HepG2 (cell line): ENCODE data around the gene SERINC2. TPM values are rescaled to one million over a fixed set of nuclear protein-coding genes. Genes with fewer than 3 reads are reported as not detected.

Experiments
- ATAC-seq: fragments of 200-7000 bp; cut with Tn5 transposase; 3 replicates; pipeline ENCODE4 v1.9.1; 2020; ENCODE audit warnings: mild to moderate bottlenecking, moderate library complexity
- BruUV-seq: library from RNA; stranded (reverse); fragments of 400-500 nt; replicated peaks from 2 replicates; lab custom pipeline; 2021; lab: Mats Ljungman, UMichigan
- CTCF ChIA-PET: fragments of 300-600 bp; formaldehyde crosslinking; extraction: SDS; loops from one replicate; lab custom pipeline; 2021; ENCODE audit warnings: low total read pairs, inconsistent platforms, low intra/inter-chr PET ratio; lab: Yijun Ruan, JAX
- POLR2A ChIA-PET: fragments of 350-600 bp; sonication (Branson Sonifier 250); formaldehyde crosslinking; loops from one replicate; lab custom pipeline; 2020; ENCODE audit warnings: antibody characterized with exemption, inconsistent platforms; lab: Yijun Ruan, JAX
- DNase-seq: peaks from one replicate; pipeline ENCODE4 v3.0.0-alpha.2; 2015; ENCODE audit warnings: low spot score
- FAIRE-seq: peaks from 3 replicates; lab custom pipeline; 2011; peaks lifted over from hg19 to GRCh38; lab: Jason Lieb, UNC
- H2AFZ ChIP-seq: one replicate; pipeline ENCODE4 v1.6.1; 2011; ENCODE audit warnings: low read length, inconsistent platforms
- H3K27ac ChIP-seq: fragments of 300-600 bp; 3 replicates; pipeline ENCODE4 v1.8.0; 2011; ENCODE audit warnings: mixed run types, mild to moderate bottlenecking, mixed read lengths, low read length, inconsistent platforms; ENCODE audit not compliant: insufficient read depth; ENCODE audit errors: extremely low read length
- H3K27me3 ChIP-seq, 2 experiments: fragments of 200-600 bp in 1 of 2; 2 replicates in 1 of 2; 3 replicates in 1 of 2; pipeline versions ENCODE4 v1.6.0 to v1.8.0; 2011; ENCODE audit warnings: low read length in 2 of 2, mild to moderate bottlenecking in 2 of 2, moderate library complexity in 2 of 2, inconsistent platforms in 1 of 2; ENCODE audit not compliant: insufficient read depth in 2 of 2, control insufficient read depth in 1 of 2
- H3K36me3 ChIP-seq, 2 experiments: fragments of 200-600 bp in 1 of 2; replicated peaks in 1 of 2; 2 replicates in 1 of 2; 3 replicates in 1 of 2; pipeline versions ENCODE4 v1.5.1 to v1.8.0; 2011; ENCODE audit warnings: low read length in 2 of 2, inconsistent platforms in 1 of 2; ENCODE audit not compliant: insufficient read depth in 2 of 2, control insufficient read depth in 1 of 2
- H3K4me1 ChIP-seq: 2 replicates; pipeline ENCODE4 v1.5.1; 2012; ENCODE audit warnings: low read length, inconsistent platforms; ENCODE audit not compliant: insufficient read depth
- H3K4me2 ChIP-seq: 2 replicates; pipeline ENCODE4 v1.6.0; 2011; ENCODE audit warnings: low read depth, low read length, inconsistent platforms
- H3K4me3 ChIP-seq, 3 experiments: fragments of 200-600 bp in 1 of 3; sonication (generic), shearing (Covaris generic) in 1 of 3; replicated peaks in 1 of 3; 2 replicates each; pipeline ENCODE4 v1.5.1; 2011 to 2016; ENCODE audit warnings: low read length in 3 of 3, inconsistent platforms in 2 of 3, low read depth in 2 of 3, mild to moderate bottlenecking in 2 of 3, control low read depth in 1 of 3, mixed read lengths in 1 of 3; ENCODE audit not compliant: insufficient read depth in 1 of 3
- H3K79me2 ChIP-seq: one replicate; pipeline ENCODE4 v1.6.1; 2011; ENCODE audit warnings: low read length, inconsistent platforms; ENCODE audit not compliant: insufficient read depth
- H3K9ac ChIP-seq: 2 replicates; pipeline ENCODE4 v1.6.0; 2011; ENCODE audit warnings: mild to moderate bottlenecking, low read depth, low read length, inconsistent platforms; ENCODE audit not compliant: insufficient read depth
- H3K9me3 ChIP-seq: 2 replicates; pipeline ENCODE4 v1.5.1; 2012; ENCODE audit warnings: mild to moderate bottlenecking, low read length
- H4K20me1 ChIP-seq: 2 replicates; pipeline ENCODE4 v1.6.0; 2011; ENCODE audit warnings: inconsistent platforms, mild to moderate bottlenecking, low read length, moderate library complexity; ENCODE audit not compliant: insufficient read depth
- CHCHD3 ChIP-seq: sonication (generic); formaldehyde crosslinking; IDR thresholded peaks from 2 replicates; pipeline ENCODE4 v1.8.0; 2022; ENCODE audit warnings: mild to moderate bottlenecking, missing genetic modification reagents, moderate library complexity
- GATAD2A ChIP-seq: IDR thresholded peaks from 2 replicates; pipeline ENCODE4 v1.6.1; 2016
- HOXA7 ChIP-seq: sonication (generic); formaldehyde crosslinking; IDR thresholded peaks from 2 replicates; pipeline ENCODE4 v1.8.1; 2022; ENCODE audit warnings: mild to moderate bottlenecking, missing genetic modification reagents, moderate library complexity
- MZF1 ChIP-seq: sonication (generic); formaldehyde crosslinking; IDR thresholded peaks from 2 replicates; pipeline ENCODE4 v1.8.1; 2023; ENCODE audit warnings: mild to moderate bottlenecking, missing genetic modification reagents, borderline replicate concordance
- SATB2 ChIP-seq: sonication (generic); formaldehyde crosslinking; IDR thresholded peaks from 2 replicates; pipeline ENCODE4 v1.5.0; 2020; ENCODE audit warnings: missing genetic modification reagents
- SMAD1 ChIP-seq: sonication (generic); formaldehyde crosslinking; IDR thresholded peaks from 2 replicates; pipeline ENCODE4 v1.4.0; 2020; ENCODE audit warnings: missing genetic modification reagents, low read depth, mild to moderate bottlenecking, borderline replicate concordance
- SOX13 ChIP-seq, 3 experiments: fragments of 450-650 bp in 1 of 3; sonication (generic) in 1 of 3; formaldehyde crosslinking in 1 of 3; IDR thresholded peaks in 2 of 3; conservative IDR thresholded peaks in 1 of 3; 2 replicates each; pipeline versions ENCODE4 v1.5.0 to v1.6.1; 2016 to 2020; ENCODE audit warnings: antibody characterized with exemption in 1 of 3, mild to moderate bottlenecking in 1 of 3, missing compliant biosample characterization in 1 of 3, missing genetic modification reagents in 1 of 3, moderate library complexity in 1 of 3
- ZBTB3 ChIP-seq: sonication (generic); formaldehyde crosslinking; IDR thresholded peaks from 2 replicates; pipeline ENCODE4 v1.4.0; 2020; ENCODE audit warnings: low read depth, mild to moderate bottlenecking, moderate library complexity, missing genetic modification reagents, borderline replicate concordance
- ZNF367 ChIP-seq: sonication (generic); formaldehyde crosslinking; IDR thresholded peaks from 2 replicates; pipeline ENCODE4 v1.4.0; 2020; ENCODE audit warnings: missing genetic modification reagents, borderline replicate concordance
- WGBS: methylation state at CpG from one replicate; pipeline ENCODE4 v1.1.6; 2017; ENCODE audit warnings: low lambda C conversion rate; 5-methylcytosine and 5-hydroxymethylcytosine counted together
- in situ Hi-C: cut with HindIII; loops from 2 replicates; pipeline ENCODE4 v1.10.0; 2017; ENCODE audit warnings: low pct_unique_long_range_greater_than_20kb; ENCODE audit not compliant: extremely low pct_ligation_motif_present
- intact Hi-C: fragments of 100-400 bp; cut with micrococcal nuclease; formaldehyde crosslinking; loops from one replicate; pipeline ENCODE4 v1.10.0; 2022; ENCODE audit not compliant: unreplicated experiment
- polyA plus RNA-seq, 8 experiments: library from polyadenylated mRNA; depleted of rRNA in 3 of 8; stranded (reverse) in 7 of 8; unstranded in 1 of 8; fragments of >200 nt; fragmentation: Illumina TruSeq in 4 of 8; extraction: Trizol in 4 of 8; gene quantifications; 2 replicates each; pipeline versions ENCODE4 v1.2.1 to v1.2.3, GENCODE V29; 2011 to 2016; ENCODE audit warnings: low read depth in 4 of 8, missing spikeins in 1 of 8, mixed read lengths in 1 of 8; ENCODE audit not compliant: insufficient read depth in 1 of 8
- total RNA-seq, 5 experiments: library from RNA; depleted of rRNA; stranded (reverse); fragments of >200 nt; fragmentation: Illumina TruSeq; extraction: Trizol; gene quantifications; 2 replicates each; pipeline ENCODE4 v1.2.3, GENCODE V29; 2016; ENCODE audit warnings: low read depth in 1 of 5
- TF ChIP-seq, protein P1 (sequence below): IDR thresholded peaks from 2 replicates; pipeline ENCODE4 v1.6.1; 2016
- TF ChIP-seq, protein P2 (sequence below): sonication (generic); formaldehyde crosslinking; IDR thresholded peaks from 2 replicates; pipeline ENCODE4 v1.4.0; 2020; ENCODE audit warnings: mild to moderate bottlenecking, missing genetic modification reagents
- TF ChIP-seq, protein P3 (sequence below): sonication (generic); formaldehyde crosslinking; IDR thresholded peaks from 2 replicates; pipeline ENCODE4 v1.4.0; 2020; ENCODE audit warnings: mild to moderate bottlenecking, missing genetic modification reagents
- TF ChIP-seq, protein P4 (sequence below): sonication (generic); formaldehyde crosslinking; IDR thresholded peaks from 2 replicates; pipeline ENCODE4 v1.4.0; 2020; ENCODE audit warnings: low read depth, missing genetic modification reagents
- TF ChIP-seq, protein P5 (sequence below): sonication (generic); formaldehyde crosslinking; IDR thresholded peaks from 2 replicates; pipeline ENCODE4 v1.4.0; 2020; ENCODE audit warnings: missing genetic modification reagents

Gene SERINC2
- total and polyA plus RNA-seq, 2 of the 13 experiments (the other 11 are each of a cell fraction or from before 2014, with no cell fraction given), result 4.8 to 126 TPM

DNA sequence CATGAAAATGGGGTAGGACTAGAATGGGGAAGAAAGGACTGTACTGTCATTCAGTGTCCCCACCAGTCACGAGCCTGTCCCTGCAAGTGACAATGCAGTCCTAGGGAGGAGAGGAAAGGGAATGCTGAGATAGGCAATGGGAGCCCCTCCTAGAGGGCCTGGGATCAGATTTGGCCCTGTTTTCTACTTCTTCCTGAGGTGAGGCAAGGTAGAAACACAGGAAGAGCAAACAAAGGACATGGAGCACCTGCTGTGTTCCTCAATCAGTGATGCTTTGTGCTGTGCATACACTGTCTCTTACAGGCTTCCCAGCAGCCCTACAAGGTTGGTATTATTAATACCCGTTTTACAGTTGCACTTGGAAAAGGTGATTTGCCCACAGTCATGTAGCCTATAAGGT is 46.2 kb upstream of the SERINC2 start:
- intact Hi-C loops, result no loop called here
- Histone ChIP-seq H3K4me1 (peaks cover 21% of the 10 kb centered on the region), H3K27me3 (no peaks in the 10 kb centered on the region), H4K20me1 (no peaks in the 10 kb centered on the region), H2AFZ (no peak overlapping the region), H3K4me2 (no peak overlapping the region), H3K27ac (no peak overlapping the region), H3K9me3 (no peaks in the 10 kb centered on the region), H3K36me3 (peaks cover 5 to 35% of the 10 kb centered on the region in 2 experiments; a peak in 4 of 5 replicates), H3K9ac (no peak overlapping the region), H3K79me2 (no peaks in the 10 kb centered on the region), H3K4me3 (no peak overlapping the region)
- WGBS, result 75% methylated on average over 2 of the region's 2 CpGs
- POLR2A ChIA-PET, result no interaction called here
- no peak for DNase-seq
- in situ Hi-C loops, result no loop called here
- no peak for FAIRE-seq
- no peak for ATAC-seq
- CTCF ChIA-PET, result no interaction called here
- no TSS peak for BruUV-seq
- no peak for TF ChIP-seq SOX13 (IDR thresholded peaks at IDR 0.05)
- TF ChIP-seq SOX13 (CRISPR knock-in tag; conservative IDR thresholded peaks at IDR 0.05 in 1 of 2, IDR thresholded peaks at IDR 0.05 in 1 of 2), result no peak
- TF ChIP-seq ZNF367 (CRISPR knock-in tag), result no peak
- TF ChIP-seq SATB2 (CRISPR knock-in tag), result no peak
- TF ChIP-seq, protein P1, sequence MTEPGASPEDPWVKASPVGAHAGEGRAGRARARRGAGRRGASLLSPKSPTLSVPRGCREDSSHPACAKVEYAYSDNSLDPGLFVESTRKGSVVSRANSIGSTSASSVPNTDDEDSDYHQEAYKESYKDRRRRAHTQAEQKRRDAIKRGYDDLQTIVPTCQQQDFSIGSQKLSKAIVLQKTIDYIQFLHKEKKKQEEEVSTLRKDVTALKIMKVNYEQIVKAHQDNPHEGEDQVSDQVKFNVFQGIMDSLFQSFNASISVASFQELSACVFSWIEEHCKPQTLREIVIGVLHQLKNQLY, result no peak
- TF ChIP-seq, protein P2, sequence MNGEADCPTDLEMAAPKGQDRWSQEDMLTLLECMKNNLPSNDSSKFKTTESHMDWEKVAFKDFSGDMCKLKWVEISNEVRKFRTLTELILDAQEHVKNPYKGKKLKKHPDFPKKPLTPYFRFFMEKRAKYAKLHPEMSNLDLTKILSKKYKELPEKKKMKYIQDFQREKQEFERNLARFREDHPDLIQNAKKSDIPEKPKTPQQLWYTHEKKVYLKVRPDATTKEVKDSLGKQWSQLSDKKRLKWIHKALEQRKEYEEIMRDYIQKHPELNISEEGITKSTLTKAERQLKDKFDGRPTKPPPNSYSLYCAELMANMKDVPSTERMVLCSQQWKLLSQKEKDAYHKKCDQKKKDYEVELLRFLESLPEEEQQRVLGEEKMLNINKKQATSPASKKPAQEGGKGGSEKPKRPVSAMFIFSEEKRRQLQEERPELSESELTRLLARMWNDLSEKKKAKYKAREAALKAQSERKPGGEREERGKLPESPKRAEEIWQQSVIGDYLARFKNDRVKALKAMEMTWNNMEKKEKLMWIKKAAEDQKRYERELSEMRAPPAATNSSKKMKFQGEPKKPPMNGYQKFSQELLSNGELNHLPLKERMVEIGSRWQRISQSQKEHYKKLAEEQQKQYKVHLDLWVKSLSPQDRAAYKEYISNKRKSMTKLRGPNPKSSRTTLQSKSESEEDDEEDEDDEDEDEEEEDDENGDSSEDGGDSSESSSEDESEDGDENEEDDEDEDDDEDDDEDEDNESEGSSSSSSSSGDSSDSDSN (CRISPR knock-in tag), result no peak
- TF ChIP-seq MZF1 (CRISPR knock-in tag), result no peak
- TF ChIP-seq HOXA7 (CRISPR knock-in tag), result no peak
- TF ChIP-seq, protein P3, sequence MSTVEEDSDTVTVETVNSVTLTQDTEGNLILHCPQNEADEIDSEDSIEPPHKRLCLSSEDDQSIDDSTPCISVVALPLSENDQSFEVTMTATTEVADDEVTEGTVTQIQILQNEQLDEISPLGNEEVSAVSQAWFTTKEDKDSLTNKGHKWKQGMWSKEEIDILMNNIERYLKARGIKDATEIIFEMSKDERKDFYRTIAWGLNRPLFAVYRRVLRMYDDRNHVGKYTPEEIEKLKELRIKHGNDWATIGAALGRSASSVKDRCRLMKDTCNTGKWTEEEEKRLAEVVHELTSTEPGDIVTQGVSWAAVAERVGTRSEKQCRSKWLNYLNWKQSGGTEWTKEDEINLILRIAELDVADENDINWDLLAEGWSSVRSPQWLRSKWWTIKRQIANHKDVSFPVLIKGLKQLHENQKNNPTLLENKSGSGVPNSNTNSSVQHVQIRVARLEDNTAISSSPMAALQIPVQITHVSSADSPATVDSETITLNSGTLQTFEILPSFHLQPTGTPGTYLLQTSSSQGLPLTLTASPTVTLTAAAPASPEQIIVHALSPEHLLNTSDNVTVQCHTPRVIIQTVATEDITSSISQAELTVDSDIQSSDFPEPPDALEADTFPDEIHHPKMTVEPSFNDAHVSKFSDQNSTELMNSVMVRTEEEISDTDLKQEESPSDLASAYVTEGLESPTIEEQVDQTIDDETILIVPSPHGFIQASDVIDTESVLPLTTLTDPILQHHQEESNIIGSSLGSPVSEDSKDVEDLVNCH, result no peak
- TF ChIP-seq, protein P4, sequence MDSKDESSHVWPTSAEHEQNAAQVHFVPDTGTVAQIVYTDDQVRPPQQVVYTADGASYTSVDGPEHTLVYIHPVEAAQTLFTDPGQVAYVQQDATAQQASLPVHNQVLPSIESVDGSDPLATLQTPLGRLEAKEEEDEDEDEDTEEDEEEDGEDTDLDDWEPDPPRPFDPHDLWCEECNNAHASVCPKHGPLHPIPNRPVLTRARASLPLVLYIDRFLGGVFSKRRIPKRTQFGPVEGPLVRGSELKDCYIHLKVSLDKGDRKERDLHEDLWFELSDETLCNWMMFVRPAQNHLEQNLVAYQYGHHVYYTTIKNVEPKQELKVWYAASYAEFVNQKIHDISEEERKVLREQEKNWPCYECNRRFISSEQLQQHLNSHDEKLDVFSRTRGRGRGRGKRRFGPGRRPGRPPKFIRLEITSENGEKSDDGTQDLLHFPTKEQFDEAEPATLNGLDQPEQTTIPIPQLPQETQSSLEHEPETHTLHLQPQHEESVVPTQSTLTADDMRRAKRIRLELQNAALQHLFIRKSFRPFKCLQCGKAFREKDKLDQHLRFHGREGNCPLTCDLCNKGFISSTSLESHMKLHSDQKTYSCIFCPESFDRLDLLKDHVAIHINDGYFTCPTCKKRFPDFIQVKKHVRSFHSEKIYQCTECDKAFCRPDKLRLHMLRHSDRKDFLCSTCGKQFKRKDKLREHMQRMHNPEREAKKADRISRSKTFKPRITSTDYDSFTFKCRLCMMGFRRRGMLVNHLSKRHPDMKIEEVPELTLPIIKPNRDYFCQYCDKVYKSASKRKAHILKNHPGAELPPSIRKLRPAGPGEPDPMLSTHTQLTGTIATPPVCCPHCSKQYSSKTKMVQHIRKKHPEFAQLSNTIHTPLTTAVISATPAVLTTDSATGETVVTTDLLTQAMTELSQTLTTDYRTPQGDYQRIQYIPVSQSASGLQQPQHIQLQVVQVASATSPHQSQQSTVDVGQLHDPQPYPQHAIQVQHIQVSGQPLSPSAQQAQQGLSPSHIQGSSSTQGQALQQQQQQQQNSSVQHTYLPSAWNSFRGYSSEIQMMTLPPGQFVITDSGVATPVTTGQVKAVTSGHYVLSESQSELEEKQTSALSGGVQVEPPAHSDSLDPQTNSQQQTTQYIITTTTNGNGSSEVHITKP (CRISPR knock-in tag), result no peak
- no peak for TF ChIP-seq GATAD2A (CRISPR knock-in tag)
- no peak for TF ChIP-seq ZBTB3 (CRISPR knock-in tag)
- TF ChIP-seq, protein P5, sequence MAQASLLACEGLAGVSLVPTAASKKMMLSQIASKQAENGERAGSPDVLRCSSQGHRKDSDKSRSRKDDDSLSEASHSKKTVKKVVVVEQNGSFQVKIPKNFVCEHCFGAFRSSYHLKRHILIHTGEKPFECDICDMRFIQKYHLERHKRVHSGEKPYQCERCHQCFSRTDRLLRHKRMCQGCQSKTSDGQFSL (CRISPR knock-in tag), result no peak
- TF ChIP-seq SMAD1 (CRISPR knock-in tag), result no peak
- no peak for TF ChIP-seq CHCHD3 (CRISPR knock-in tag)
